H1 (cell line): ENCODE data around the gene ANK3. TPM values are rescaled to one million over a fixed set of nuclear protein-coding genes. Genes with fewer than 3 reads are reported as not detected.

Experiments used
- CTCF ChIA-PET: fragments of 300-600 bp; sonication (Branson Sonifier 250); formaldehyde crosslinking; loops from one replicate; lab custom pipeline; 2021; ENCODE audit not compliant: partially characterized antibody; lab: Charles Lee
- POLR2A ChIA-PET: fragments of 300-600 bp; sonication (Branson Sonifier 250); formaldehyde crosslinking; loops from one replicate; lab custom pipeline; 2021; ENCODE audit warnings: inconsistent platforms; ENCODE audit not compliant: partially characterized antibody; lab: Charles Lee
- DNase-seq, 2 experiments: peaks; one replicate each; pipeline versions ENCODE4 v3.0.0 to v3.0.0-alpha.2; 2010 to 2022; ENCODE audit warnings: low spot score in 2 of 2, low read depth in 1 of 2, mixed read lengths in 1 of 2
- FAIRE-seq: peaks from 2 replicates; lab custom pipeline; 2011; peaks lifted over from hg19 to GRCh38; lab: Jason Lieb, UNC
- H2AFZ ChIP-seq: 2 replicates; pipeline ENCODE4 v1.8.1; 2012; ENCODE audit warnings: low read length, inconsistent platforms
- H2AK5ac ChIP-seq: 2 replicates; pipeline ENCODE4 v1.6.1; 2013; ENCODE audit warnings: low read depth, low read length
- H2BK120ac ChIP-seq: replicated peaks from 2 replicates; pipeline ENCODE3; 2013; ENCODE audit warnings: low read depth, low read length, inconsistent platforms
- H2BK12ac ChIP-seq: 2 replicates; pipeline ENCODE4 v1.6.1; 2013; ENCODE audit warnings: low read depth, low read length
- H2BK15ac ChIP-seq: 2 replicates; pipeline ENCODE4 v1.6.1; 2013; ENCODE audit warnings: low read length
- H2BK20ac ChIP-seq: 2 replicates; pipeline ENCODE4 v1.6.1; 2013; ENCODE audit warnings: low read length
- H2BK5ac ChIP-seq: 2 replicates; pipeline ENCODE4 v1.6.1; 2013; ENCODE audit warnings: low read depth, low read length
- H3K14ac ChIP-seq: 2 replicates; pipeline ENCODE4 v1.6.1; 2013; ENCODE audit warnings: inconsistent platforms; ENCODE audit not compliant: insufficient read length
- H3K18ac ChIP-seq: 2 replicates; pipeline ENCODE4 v1.6.1; 2013; ENCODE audit warnings: low read length; ENCODE audit errors: extremely low read depth
- H3K23ac ChIP-seq: 2 replicates; pipeline ENCODE4 v1.6.1; 2013; ENCODE audit warnings: inconsistent platforms; ENCODE audit not compliant: insufficient read length
- H3K23me2 ChIP-seq: 2 replicates; pipeline ENCODE4 v1.6.1; 2013; ENCODE audit warnings: low read depth, low read length
- H3K27ac ChIP-seq: 2 replicates; pipeline ENCODE4 v1.6.1; 2011; ENCODE audit warnings: low read depth, low read length, inconsistent platforms
- H3K27me3 ChIP-seq, 4 experiments: replicated peaks in 1 of 4; 1 replicate in 1 of 4; 2 replicates in 3 of 4; pipeline versions ENCODE4 v1.6.1 to v1.8.1; 2011 to 2013; ENCODE audit warnings: low read length in 3 of 4, mild to moderate bottlenecking in 3 of 4, inconsistent platforms in 2 of 4, mixed read lengths in 2 of 4, moderate library complexity in 1 of 4; ENCODE audit not compliant: control insufficient read depth in 3 of 4, insufficient read depth in 3 of 4; ENCODE audit errors: extremely low read depth in 1 of 4
- H3K36me3 ChIP-seq, 4 experiments: 2 replicates each; pipeline versions ENCODE4 v1.6.1 to v1.8.1; 2011 to 2013; ENCODE audit warnings: mild to moderate bottlenecking in 4 of 4, low read length in 3 of 4, moderate library complexity in 2 of 4, control low read depth in 1 of 4, inconsistent platforms in 1 of 4; ENCODE audit not compliant: insufficient read depth in 4 of 4, control insufficient read depth in 2 of 4
- H3K4ac ChIP-seq: replicated peaks from 2 replicates; pipeline ENCODE3; 2013; ENCODE audit warnings: low read length, low read depth, mixed read lengths, inconsistent platforms; ENCODE audit not compliant: insufficient read length
- H3K4me1 ChIP-seq, 4 experiments: replicated peaks in 1 of 4; 1 replicate in 1 of 4; 2 replicates in 3 of 4; pipeline versions ENCODE4 v1.6.1 to v1.8.1; 2011 to 2013; ENCODE audit warnings: low read length in 3 of 4, inconsistent platforms in 2 of 4, mixed read lengths in 1 of 4; ENCODE audit not compliant: insufficient read depth in 4 of 4, control insufficient read depth in 3 of 4
- H3K4me2 ChIP-seq, 2 experiments: 2 replicates each; pipeline versions ENCODE4 v1.6.1 to v1.8.1; 2011 to 2013; ENCODE audit warnings: low read depth in 2 of 2, low read length in 2 of 2, control low read depth in 1 of 2, inconsistent platforms in 1 of 2, mild to moderate bottlenecking in 1 of 2; ENCODE audit not compliant: insufficient read depth in 1 of 2
- H3K4me3 ChIP-seq, 4 experiments: fragments of 200-600, 300-600 bp in 1 of 4; sonication (generic), shearing (Covaris generic), sonication (Bioruptor Twin) in 1 of 4; 2 replicates each; pipeline versions ENCODE4 v1.5.1 to v1.8.1; 2011 to 2016; ENCODE audit warnings: low read length in 4 of 4, low read depth in 3 of 4, control low read depth in 2 of 4, inconsistent platforms in 2 of 4, mild to moderate bottlenecking in 2 of 4, mixed read lengths in 1 of 4, moderate library complexity in 1 of 4; ENCODE audit not compliant: insufficient read depth in 2 of 4; ENCODE audit errors: extremely low read depth in 1 of 4
- H3K56ac ChIP-seq: replicated peaks from 2 replicates; pipeline ENCODE3; 2013; ENCODE audit warnings: low read depth, mild to moderate bottlenecking, mixed read lengths, low read length, inconsistent platforms; ENCODE audit not compliant: insufficient read length
- H3K79me1 ChIP-seq: 2 replicates; pipeline ENCODE4 v1.6.1; 2013; ENCODE audit warnings: low read depth, low read length, control low read depth
- H3K79me2 ChIP-seq, 2 experiments: 2 replicates each; pipeline versions ENCODE4 v1.6.1 to v1.8.1; 2012 to 2013; ENCODE audit warnings: low read length in 2 of 2, mild to moderate bottlenecking in 2 of 2, inconsistent platforms in 1 of 2; ENCODE audit not compliant: insufficient read depth in 2 of 2, control insufficient read depth in 1 of 2
- H3K9ac ChIP-seq, 4 experiments: replicated peaks in 1 of 4; 1 replicate in 1 of 4; 2 replicates in 3 of 4; pipeline versions ENCODE4 v1.6.1 to v1.8.1; 2011 to 2013; ENCODE audit warnings: low read depth in 3 of 4, low read length in 3 of 4, control low read depth in 2 of 4, mild to moderate bottlenecking in 2 of 4, moderate library complexity in 2 of 4, inconsistent platforms in 1 of 4; ENCODE audit errors: extremely low read depth in 1 of 4
- H3K9me3 ChIP-seq, 2 experiments: 2 replicates each; pipeline versions ENCODE4 v1.6.1 to v1.8.1; 2012 to 2013; ENCODE audit warnings: mild to moderate bottlenecking in 2 of 2, moderate library complexity in 2 of 2, control low read depth in 1 of 2, inconsistent platforms in 1 of 2, low read depth in 1 of 2, low read length in 1 of 2, mixed read lengths in 1 of 2; ENCODE audit not compliant: insufficient read depth in 2 of 2
- H4K20me1 ChIP-seq, 2 experiments: replicated peaks in 1 of 2; 2 replicates each; pipeline versions ENCODE3 to v1.8.1; 2011 to 2013; ENCODE audit warnings: inconsistent platforms in 2 of 2, low read length in 2 of 2, mild to moderate bottlenecking in 1 of 2; ENCODE audit not compliant: insufficient read depth in 2 of 2, control insufficient read depth in 1 of 2
- H4K5ac ChIP-seq: 2 replicates; pipeline ENCODE4 v1.6.1; 2013; ENCODE audit warnings: low read length, low read depth, mixed read lengths, inconsistent platforms; ENCODE audit not compliant: insufficient read length
- H4K8ac ChIP-seq: 2 replicates; pipeline ENCODE4 v1.8.0; 2013; ENCODE audit warnings: mild to moderate bottlenecking, moderate library complexity, low read length, inconsistent platforms; ENCODE audit not compliant: insufficient read depth; ENCODE audit errors: extremely low read depth
- H4K91ac ChIP-seq: replicated peaks from 2 replicates; pipeline ENCODE3; 2013; ENCODE audit warnings: low read length, mixed read lengths, inconsistent platforms; ENCODE audit not compliant: insufficient read length
- BRCA1 ChIP-seq: IDR thresholded peaks from 2 replicates; pipeline ENCODE4 v1.6.1; 2012; ENCODE audit warnings: low read depth, low read length, improper control_type of control experiment
- CEBPB ChIP-seq: IDR thresholded peaks from 2 replicates; pipeline ENCODE4 v1.6.1; 2012; ENCODE audit warnings: low read depth, low read length
- CHD2 ChIP-seq: IDR thresholded peaks from 2 replicates; pipeline ENCODE4 v1.6.1; 2012; ENCODE audit warnings: low read length, improper control_type of control experiment
- CTBP2 ChIP-seq: IDR thresholded peaks from 2 replicates; pipeline ENCODE4 v1.7.0; 2011; ENCODE audit warnings: borderline replicate concordance, mild to moderate bottlenecking, moderate library complexity, mixed read lengths, low read length; ENCODE audit not compliant: insufficient read depth, insufficient read length
- CTCF ChIP-seq, 3 experiments: IDR thresholded peaks; 1 replicate in 2 of 3; 2 replicates in 1 of 3; pipeline versions ENCODE4 v1.5.1 to v1.6.1; 2011; ENCODE audit warnings: low read length in 3 of 3, mild to moderate bottlenecking in 3 of 3, inconsistent platforms in 2 of 3, low read depth in 1 of 3, moderate library complexity in 1 of 3; ENCODE audit not compliant: insufficient read depth in 1 of 3; ENCODE audit errors: control extremely low read depth in 1 of 3
- GABPA ChIP-seq: IDR thresholded peaks from 2 replicates; pipeline ENCODE4 v1.6.1; 2011; ENCODE audit warnings: mild to moderate bottlenecking, low read length, moderate library complexity, borderline replicate concordance; ENCODE audit not compliant: insufficient read depth
- RAD21 ChIP-seq, 2 experiments: IDR thresholded peaks in 1 of 2; conservative IDR thresholded peaks in 1 of 2; 2 replicates each; pipeline ENCODE4 v1.6.1; 2011; ENCODE audit warnings: low read depth in 2 of 2, low read length in 2 of 2, improper control_type of control experiment in 1 of 2, inconsistent platforms in 1 of 2, mild to moderate bottlenecking in 1 of 2, moderate library complexity in 1 of 2
- SAP30 ChIP-seq: fragments of 300-600 bp; sonication (generic); IDR thresholded peaks from 2 replicates; pipeline ENCODE4 v1.7.1; 2012; ENCODE audit warnings: low read length, moderate library complexity, mild to moderate bottlenecking, inconsistent platforms; ENCODE audit not compliant: insufficient read depth, insufficient replicate concordance
- TAF1 ChIP-seq: IDR thresholded peaks from 2 replicates; pipeline ENCODE4 v1.6.1; 2011; ENCODE audit warnings: mild to moderate bottlenecking, low read depth, low read length
- WGBS, 2 experiments: shearing (Covaris generic) in 1 of 2; methylation state at CpG; one replicate each; pipeline versions ENCODE4 v1.1.6 to v1.1.7; 2013 to 2015; ENCODE audit warnings: low lambda C conversion rate in 2 of 2, mixed read lengths in 2 of 2, inconsistent platforms in 1 of 2, low coverage in 1 of 2, missing lambda C conversion rate in 1 of 2; ENCODE audit not compliant: insufficient replicate concordance in 2 of 2, insufficient coverage in 1 of 2, insufficient read length in 1 of 2; ENCODE audit errors: extremely low coverage in 1 of 2, missing lambda C conversion rate in 1 of 2; 5-methylcytosine and 5-hydroxymethylcytosine counted together
- polyA plus RNA-seq, 7 experiments: library from polyadenylated mRNA; depleted of rRNA in 3 of 7; stranded (reverse) in 5 of 7; unstranded in 2 of 7; fragments of >200 nt in 5 of 7; fragments of 200-250 nt in 2 of 7; gene quantifications; 1 replicate in 5 of 7; 2 replicates in 1 of 7; 4 replicates in 1 of 7; pipeline versions ENCODE4 v1.2.1 to v1.2.3, GENCODE V29; 2011 to 2013; ENCODE audit warnings: missing spikeins in 2 of 7, mixed read lengths in 2 of 7
- total RNA-seq: library from RNA; stranded (reverse); fragmentation: NEBNext Ultra II Directional; extraction: Animal tissue kit (Norgen Biotek cat#: 25700); gene quantifications from 2 replicates; pipeline ENCODE4 v1.2.1, GENCODE V29; 2021

The ANK3 gene
- total and polyA plus RNA-seq, 2 of the 8 experiments (the other 6 are each of a cell fraction or from before 2014, with no cell fraction given): 18.1 to 67.9 TPM

GRCh38 chr10:60141896-60142559 lies 247.6 kb downstream of the ANK3 start:
- no peak overlapping the region for H2AFZ ChIP-seq
- no peak overlapping the region; a peak in 1 of 8 replicates for H3K4me3 ChIP-seq
- no peak overlapping the region for H3K18ac ChIP-seq
- H3K36me3 ChIP-seq: no peaks in the 10 kb centered on the region
- no peaks in the 10 kb centered on the region for H3K27me3 ChIP-seq
- no peaks in the 10 kb centered on the region for H3K9me3 ChIP-seq
- no peaks in the 10 kb centered on the region for H4K20me1 ChIP-seq
- H4K91ac ChIP-seq: no peak overlapping the region
- H2BK120ac ChIP-seq: no peak overlapping the region
- no peak overlapping the region for H2BK5ac ChIP-seq
- no peak overlapping the region for H3K14ac ChIP-seq
- H4K8ac ChIP-seq: no peak overlapping the region
- ChIA-PET POLR2A (no interaction called here), CTCF (no interaction called here)
- WGBS, 2 experiments: 87% methylated on average over 7 of the region's 7 CpGs; no CpG with 5 or more reads in 1 of the 2 experiments
- no peak overlapping the region for H3K27ac ChIP-seq
- no peak for FAIRE-seq
- no peak overlapping the region for H3K9ac ChIP-seq
- H3K4ac ChIP-seq: no peak overlapping the region
- no peak overlapping the region for H2AK5ac ChIP-seq
- peak overlapping the region; percentile 40 for H4K5ac ChIP-seq
- H2BK12ac ChIP-seq: no peak overlapping the region
- H2BK15ac ChIP-seq: no peak overlapping the region
- H3K23ac ChIP-seq: no peak overlapping the region
- H2BK20ac ChIP-seq: no peak overlapping the region
- H3K56ac ChIP-seq: no peak overlapping the region
- no peaks in the 10 kb centered on the region for H3K79me1 ChIP-seq
- H3K4me2 ChIP-seq: peak overlapping the region; percentile 70 to 93; a peak in 1 of 4 replicates
- peaks cover 0 to 16% of the 10 kb centered on the region in 2 experiments; a peak in 2 of 4 replicates for H3K79me2 ChIP-seq
- peaks cover 0 to 10% (median 4%) of the 10 kb centered on the region in 4 experiments; a peak in 2 of 7 replicates for H3K4me1 ChIP-seq
- peaks cover 4% of the 10 kb centered on the region for H3K23me2 ChIP-seq
- DNase-seq: no peak
- TF ChIP-seq GABPA: no peak
- TF ChIP-seq CHD2: no peak
- no peak for TF ChIP-seq TAF1
- TF ChIP-seq CTBP2: no peak
- peak in 2 of 3 experiments; percentile 6 to 25; a peak in 2 of 4 replicates for TF ChIP-seq CTCF (IDR thresholded peaks at IDR 0.05; ENCODE audit: control extremely low read depth in 1 of 3, insufficient read depth in 1 of 3, low read depth in 1 of 3, low read length in 3 of 3)
- TF ChIP-seq SAP30: no peak
- TF ChIP-seq BRCA1: no peak
- 0 out of 4 replicates have a peak, but pooled peaks of 1 of the 2 experiments have one; percentile 5 for TF ChIP-seq RAD21 (IDR thresholded peaks at IDR 0.05 in 1 of 2, conservative IDR thresholded peaks at IDR 0.05 in 1 of 2; ENCODE audit: low read depth in 2 of 2, low read length in 2 of 2)
- TF ChIP-seq CEBPB: peak; percentile 62
